Mucosa of descending colon (tissue), 3 donors: Measurements from ENCODE around the gene LYVE1. TPM values are rescaled to one million over a fixed set of nuclear protein-coding genes. Genes with fewer than 3 reads are reported as not detected.

Source experiments
- ATAC-seq: fragments of 200-7000 bp; cut with Tn5 transposase; one replicate; pipeline ENCODE4 v1.9.1; 2020; ENCODE audit warnings: mild to moderate bottlenecking, moderate library complexity
- DNase-seq, 3 donors: peaks; one replicate each; pipeline ENCODE4 v3.0.0-alpha.2; 2020
- H3K36me3 ChIP-seq: fragments of 200-600 bp; one replicate; pipeline ENCODE4 v1.8.0; 2021; ENCODE audit warnings: low read depth, mild to moderate bottlenecking
- H3K4me1 ChIP-seq: fragments of 200-600 bp; one replicate; pipeline ENCODE4 v1.8.0; 2021; ENCODE audit warnings: low read depth, mild to moderate bottlenecking
- H3K4me3 ChIP-seq: fragments of 200-600 bp; one replicate; pipeline ENCODE4 v1.8.0; 2021; ENCODE audit warnings: mild to moderate bottlenecking
- H3K9me3 ChIP-seq: fragments of 200-600 bp; one replicate; pipeline ENCODE4 v1.8.0; 2021; ENCODE audit warnings: mild to moderate bottlenecking
- CTCF ChIP-seq: fragments of 200-600 bp; IDR thresholded peaks from one replicate; pipeline ENCODE4 v1.8.0; 2022; ENCODE audit warnings: antibody characterized with exemption, mild to moderate bottlenecking
- intact Hi-C, 2 donors: fragments of 100-400 bp; cut with DNase I in 1 of 2; cut with micrococcal nuclease in 1 of 2; formaldehyde crosslinking; loops; one replicate each; pipeline versions ENCODE4 v1.11.0 to v1.11.1; 2022; cut with DNase I, micrococcal nuclease
- total RNA-seq, 3 donors: library from RNA; stranded (reverse); fragmentation: NEBNext Ultra II Directional in 2 of 3; extraction: Animal tissue kit (Norgen Biotek cat#: 25700) in 2 of 3; gene quantifications; one replicate each; pipeline versions ENCODE4 v1.2.1 to v1.2.4, GENCODE V29; 2021 to 2023
- donor health status: DM: no; HTN: no; CAD: no; lungs with moderate emphysema.
- donor health status: DM: no; HTN: no; CAD: no.
- donor health status: DM: no; HTN: yes; CAD: no.

Gene LYVE1
- total RNA-seq, 3 donors from 2014 or later, result 14.4 to 137 (median 43.4) TPM

GRCh38 chr11:10607462-10608132 is 39.1 kb upstream of the LYVE1 start:
- Histone ChIP-seq H3K36me3 (no peaks in the 10 kb centered on the region), H3K4me1 (no peaks in the 10 kb centered on the region), H3K9me3 (no peaks in the 10 kb centered on the region), H3K4me3 (no peak overlapping the region)
- intact Hi-C loops, result no loop called here
- ATAC-seq (no peak), DNase-seq (no peak)
- no peak for TF ChIP-seq CTCF

GRCh38 chr11:10606536-10607208 is 38.2 kb upstream of the LYVE1 start:
- no peaks in the 10 kb centered on the region for H3K36me3 ChIP-seq
- DNase-seq, result no peak
- no peaks in the 10 kb centered on the region for H3K4me1 ChIP-seq
- TF ChIP-seq CTCF, result no peak
- no peak overlapping the region for H3K4me3 ChIP-seq
- intact Hi-C loops, result no loop called here
- H3K9me3 ChIP-seq, result no peaks in the 10 kb centered on the region
- peak; percentile 63 for ATAC-seq

GRCh38 chr11:10605941-10606381 is 37.5 kb upstream of the LYVE1 start:
- Histone ChIP-seq H3K4me1 (no peaks in the 10 kb centered on the region), H3K36me3 (no peaks in the 10 kb centered on the region), H3K4me3 (no peak overlapping the region), H3K9me3 (no peaks in the 10 kb centered on the region)
- peak; percentile 45 for ATAC-seq
- intact Hi-C loops, result no loop called here
- TF ChIP-seq CTCF, result no peak
- peak in 2 of 3 donors; percentile 35 to 77 for DNase-seq

- TF ChIP-seq CTCF, result no peak
- Histone ChIP-seq H3K4me3 (no peak overlapping the region), H3K4me1 (no peaks in the 10 kb centered on the region), H3K36me3 (no peaks in the 10 kb centered on the region), H3K9me3 (no peaks in the 10 kb centered on the region)
- intact Hi-C loops, result no loop called here
- no peak for DNase-seq
- ATAC-seq, result no peak
Measured at GRCh38 chr11:10604798-10605197, 36.3 kb upstream of the LYVE1 start.

GRCh38 chr11:10604340-10604748 is 35.9 kb upstream of the LYVE1 start:
- peak; percentile 35 for ATAC-seq
- TF ChIP-seq CTCF, result no peak
- H3K36me3 ChIP-seq, result no peaks in the 10 kb centered on the region
- no peaks in the 10 kb centered on the region for H3K9me3 ChIP-seq
- intact Hi-C loops, result no loop called here
- H3K4me1 ChIP-seq, result no peaks in the 10 kb centered on the region
- no peak for DNase-seq
- H3K4me3 ChIP-seq, result no peak overlapping the region
